GM21528 (cell line): ENCODE data around the gene ARHGEF2.
"Not testable (repeated sequence)": the region's sequence is repeated elsewhere in the genome, so short reads cannot be mapped to it uniquely, and the experiment has no call there.

ENCODE experiments used
- ATAC-seq: cut with Tn5 transposase; IDR thresholded peaks from one replicate; pipeline ENCODE4 v1.9.1; 2021; ENCODE audit warnings: mild to moderate bottlenecking, moderate library complexity; ENCODE audit not compliant: unreplicated experiment, low FRiP score

The ARHGEF2 gene

DNA sequence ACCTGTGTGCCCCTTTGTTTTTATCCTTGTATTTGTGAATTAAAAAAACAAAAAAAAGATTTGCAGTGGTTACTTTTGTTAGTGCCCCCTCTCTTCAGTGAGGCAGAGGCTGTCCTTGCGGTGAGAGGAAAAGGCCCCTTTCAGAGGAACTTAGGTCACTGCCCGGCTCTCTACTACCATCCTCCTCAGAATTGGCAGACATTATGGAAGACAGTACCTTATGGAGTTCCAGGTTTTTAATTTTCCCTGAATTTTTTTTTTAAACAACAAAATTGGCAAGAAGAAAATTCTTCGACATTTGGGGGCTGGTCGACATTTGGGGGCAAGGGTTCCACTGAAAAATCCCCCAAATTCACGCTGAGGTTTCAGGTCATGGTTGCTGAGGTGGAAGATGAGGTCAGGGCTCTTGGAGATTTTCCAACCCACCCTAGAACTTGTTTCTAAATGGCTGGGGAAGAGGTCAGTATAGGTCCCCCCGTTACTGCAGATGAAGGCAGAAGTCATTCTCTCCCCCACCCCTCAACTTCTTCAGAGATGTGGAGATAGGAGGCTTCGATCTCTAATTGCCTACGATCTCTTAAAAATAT, 31.6 kb downstream of the ARHGEF2 start:
- peak; percentile 16 for ATAC-seq

GRCh38 chr1:155944444-155944799, 33.9 kb downstream of the ARHGEF2 start:
- no peak for ATAC-seq

- ATAC-seq = no peak
Observed at GRCh38 chr1:155942578-155943141, 35.7 kb downstream of the ARHGEF2 start.

DNA sequence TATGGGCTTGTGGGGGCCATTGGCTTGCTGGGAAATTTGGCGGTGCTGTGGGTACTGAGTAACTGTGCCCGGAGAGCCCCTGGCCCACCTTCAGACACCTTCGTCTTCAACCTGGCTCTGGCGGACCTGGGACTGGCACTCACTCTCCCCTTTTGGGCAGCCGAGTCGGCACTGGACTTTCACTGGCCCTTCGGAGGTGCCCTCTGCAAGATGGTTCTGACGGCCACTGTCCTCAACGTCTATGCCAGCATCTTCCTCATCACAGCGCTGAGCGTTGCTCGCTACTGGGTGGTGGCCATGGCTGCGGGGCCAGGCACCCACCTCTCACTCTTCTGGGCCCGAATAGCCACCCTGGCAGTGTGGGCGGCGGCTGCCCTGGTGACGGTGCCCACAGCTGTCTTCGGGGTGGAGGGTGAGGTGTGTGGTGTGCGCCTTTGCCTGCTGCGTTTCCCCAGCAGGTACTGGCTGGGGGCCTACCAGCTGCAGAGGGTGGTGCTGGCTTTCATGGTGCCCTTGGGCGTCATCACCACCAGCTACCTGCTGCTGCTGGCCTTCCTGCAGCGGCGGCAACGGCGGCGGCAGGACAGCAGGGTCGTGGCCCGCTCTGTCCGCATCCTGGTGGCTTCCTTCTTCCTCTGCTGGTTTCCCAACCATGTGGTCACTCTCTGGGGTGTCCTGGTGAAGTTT, 36.4 kb downstream of the ARHGEF2 start:
- no peak for ATAC-seq

DNA sequence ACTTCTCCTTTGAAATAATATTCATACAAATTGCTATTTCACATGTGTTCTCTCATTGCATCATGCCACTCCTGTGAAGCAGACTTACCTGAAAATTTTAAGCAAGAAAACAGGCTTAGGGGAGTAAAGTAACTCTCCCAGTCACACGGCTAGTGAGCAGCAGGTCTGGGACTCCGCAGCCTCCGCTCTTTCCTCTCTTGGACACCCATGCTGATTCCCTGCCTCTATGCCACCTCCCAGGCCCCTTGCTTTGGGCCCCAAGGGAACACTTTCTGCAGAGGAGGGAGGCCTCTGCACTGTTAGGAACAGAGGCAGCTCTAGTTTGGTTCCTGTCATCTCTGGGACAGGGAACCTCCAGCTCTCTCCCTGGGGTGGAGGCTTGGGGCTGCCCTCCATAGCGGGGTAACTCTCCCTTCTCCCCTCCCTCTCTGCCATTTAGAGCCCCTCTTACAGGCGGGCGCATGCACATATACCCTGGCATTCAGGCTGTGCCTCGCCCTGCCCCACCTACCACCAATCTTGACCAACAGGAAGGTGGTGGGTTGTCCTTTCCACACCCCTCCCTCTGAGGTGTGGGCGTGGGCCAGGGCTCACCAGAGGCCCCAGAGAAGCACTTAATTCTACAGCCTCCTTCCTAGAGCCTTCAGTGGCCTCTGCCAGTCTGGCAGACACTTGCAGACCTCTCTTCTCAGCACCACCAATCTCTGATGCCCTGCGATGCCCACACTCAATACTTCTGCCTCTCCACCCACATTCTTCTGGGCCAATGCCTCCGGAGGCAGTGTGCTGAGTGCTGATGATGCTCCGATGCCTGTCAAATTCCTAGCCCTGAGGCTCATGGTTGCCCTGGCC, 37.1 kb downstream of the ARHGEF2 start, which contains the start of gene RXFP4:
RXFP4 (plus strand) TSS at position 646 of the 852 bp plus-strand sequence; CDS start at position 718, 72 bp downstream.
- ATAC-seq = no peak

DNA sequence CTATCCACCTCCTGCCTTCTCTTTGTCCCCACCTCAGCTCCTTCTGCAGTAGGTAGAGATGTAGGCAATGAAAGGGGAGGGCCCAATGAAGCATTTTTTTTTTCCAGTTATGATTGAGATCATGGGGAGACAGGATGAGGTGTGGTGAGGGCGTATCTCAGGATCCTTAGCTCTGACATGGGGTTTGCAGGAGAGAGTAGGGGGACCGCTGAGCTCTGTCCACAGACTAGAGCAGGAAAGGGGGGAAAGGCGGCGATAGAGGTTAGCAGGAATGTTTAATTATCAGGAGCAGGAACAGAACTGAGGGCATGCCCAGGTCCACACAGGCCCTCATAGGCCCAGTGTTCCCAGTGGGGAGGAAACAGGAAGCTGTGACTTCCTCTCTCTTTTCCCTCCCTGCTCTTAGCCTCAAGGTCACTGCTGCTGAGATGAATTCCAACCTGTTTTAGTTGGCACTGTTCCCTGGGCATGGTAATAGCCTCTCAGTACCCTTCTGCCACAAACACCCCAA, 37.8 kb downstream of the ARHGEF2 start:
- ATAC-seq = no peak

DNA sequence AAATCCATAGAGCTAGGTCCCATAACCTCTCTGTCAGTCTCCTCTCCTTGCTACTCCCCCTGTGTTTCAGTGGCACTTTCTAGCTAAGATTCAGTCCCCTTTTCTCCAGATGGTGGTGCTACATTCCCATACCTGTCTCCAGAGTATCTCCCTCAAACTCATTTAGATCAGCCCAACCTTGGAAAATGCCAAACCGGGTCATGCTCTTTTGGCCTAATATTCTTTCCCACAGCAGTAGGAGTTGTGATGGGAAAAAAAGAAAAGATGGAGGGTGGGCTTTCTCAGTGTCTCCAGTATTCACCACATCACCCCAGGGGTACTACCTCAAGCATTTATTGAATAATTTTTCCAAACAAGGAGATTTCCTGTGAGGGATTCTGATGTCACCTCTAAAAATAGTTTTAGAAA, 40.1 kb downstream of the ARHGEF2 start:
- ATAC-seq = no peak

DNA sequence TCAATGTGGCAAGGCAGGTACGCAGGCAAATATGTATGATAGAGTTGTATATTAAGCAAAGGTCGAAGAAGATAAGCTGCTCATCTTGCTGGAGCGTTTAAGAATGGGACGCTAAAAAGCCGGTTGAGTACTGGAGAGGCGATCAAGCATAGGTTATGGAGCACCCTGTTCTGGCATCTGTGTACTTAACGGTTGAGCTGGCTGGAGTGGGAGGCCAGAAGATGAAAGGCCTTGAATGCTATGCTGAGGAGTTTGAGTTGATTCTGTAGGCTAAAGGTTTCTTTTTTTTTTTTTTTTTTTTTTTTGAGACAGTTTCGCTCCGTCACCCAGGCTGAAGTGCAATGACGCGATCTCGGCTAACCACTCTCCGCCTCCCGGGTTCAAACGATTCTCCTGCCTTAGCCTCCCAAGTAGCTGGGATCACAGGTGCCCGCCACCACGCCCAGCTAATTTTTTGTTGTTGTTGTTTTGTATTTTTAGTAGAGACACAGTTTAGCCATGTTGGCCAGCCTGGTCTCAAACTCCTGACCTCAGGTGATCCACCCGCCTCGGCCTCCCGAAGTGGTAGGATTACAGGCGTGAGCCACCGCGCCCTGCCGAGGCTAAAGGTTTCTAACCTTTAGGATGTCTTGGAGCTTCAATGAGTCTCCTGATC, 43.3 kb downstream of the ARHGEF2 start:
- ATAC-seq = no peak

GRCh38 chr1:155934097-155934935, 44.0 kb downstream of the ARHGEF2 start, which contains the start of gene KHDC4:
KHDC4 (minus strand) TSS chr1:155934413; CDS start chr1:155934373, 40 bp downstream.
- peak; percentile 88 for ATAC-seq

GRCh38 chr1:155933591-155934096, 44.7 kb downstream of the ARHGEF2 start:
- no peak for ATAC-seq

GRCh38 chr1:155932487-155932886, 45.9 kb downstream of the ARHGEF2 start:
- no peak for ATAC-seq

DNA sequence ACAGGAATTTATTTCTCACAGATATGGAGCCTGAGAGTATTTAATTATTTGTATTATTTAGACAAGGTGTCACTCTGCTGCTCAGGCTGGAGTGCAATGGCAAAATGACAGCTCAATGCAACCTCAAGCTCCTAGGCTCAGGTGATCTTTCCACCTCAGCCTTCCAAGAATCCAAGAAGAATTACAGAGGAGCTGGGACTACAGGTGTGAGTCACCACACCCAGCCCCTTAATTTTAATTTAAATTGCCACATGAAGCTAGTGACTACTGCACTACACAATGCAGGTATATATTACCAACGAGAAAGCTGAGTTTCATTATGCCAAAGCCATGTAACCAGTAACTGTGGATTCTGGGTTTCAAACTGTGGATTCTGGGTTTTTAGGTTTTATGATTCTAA, 46.3 kb downstream of the ARHGEF2 start:
- no peak for ATAC-seq

- no peak for ATAC-seq
Observed at GRCh38 chr1:155931332-155932038, 46.9 kb downstream of the ARHGEF2 start.

GRCh38 chr1:155930725-155931124, 47.6 kb downstream of the ARHGEF2 start:
- ATAC-seq = not testable (repeated sequence)

DNA sequence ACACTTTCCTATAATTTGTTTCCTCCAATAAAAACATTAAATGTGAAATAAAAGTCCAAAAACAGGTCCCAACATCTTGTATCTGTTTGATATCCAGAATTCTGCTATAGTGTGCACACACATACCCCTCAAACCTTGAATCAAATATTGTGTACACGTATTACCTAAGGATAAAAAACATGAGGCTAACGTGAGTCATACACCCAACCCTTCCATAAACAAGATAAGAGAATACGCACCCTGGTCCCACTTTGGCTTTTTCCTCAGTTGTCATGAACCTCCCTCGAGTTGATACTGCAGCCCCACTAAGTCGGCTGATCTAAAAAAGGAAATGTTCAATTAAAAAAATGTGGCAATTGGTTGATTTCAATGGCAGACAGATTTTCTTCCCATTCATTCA, 49.3 kb downstream of the ARHGEF2 start:
- ATAC-seq = no peak

DNA sequence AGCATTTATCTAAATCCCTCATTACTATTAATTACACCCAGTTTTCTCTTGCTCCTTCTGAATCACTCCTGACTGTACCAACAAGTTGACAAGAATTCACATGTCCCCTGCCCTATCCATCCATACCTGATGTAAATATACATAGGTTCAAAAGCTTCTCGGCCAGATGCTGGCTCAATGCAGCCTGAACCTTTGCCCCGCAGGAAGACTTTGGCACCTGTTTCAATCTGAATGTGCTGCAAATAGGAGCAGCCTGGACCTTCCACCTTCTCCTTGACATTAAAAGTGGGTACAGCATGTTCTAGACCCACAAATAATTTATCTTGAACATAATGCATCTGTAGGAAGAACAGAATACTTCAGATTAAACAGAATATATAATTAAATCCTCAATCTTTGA, 52.8 kb downstream of the ARHGEF2 start:
- no peak for ATAC-seq

DNA sequence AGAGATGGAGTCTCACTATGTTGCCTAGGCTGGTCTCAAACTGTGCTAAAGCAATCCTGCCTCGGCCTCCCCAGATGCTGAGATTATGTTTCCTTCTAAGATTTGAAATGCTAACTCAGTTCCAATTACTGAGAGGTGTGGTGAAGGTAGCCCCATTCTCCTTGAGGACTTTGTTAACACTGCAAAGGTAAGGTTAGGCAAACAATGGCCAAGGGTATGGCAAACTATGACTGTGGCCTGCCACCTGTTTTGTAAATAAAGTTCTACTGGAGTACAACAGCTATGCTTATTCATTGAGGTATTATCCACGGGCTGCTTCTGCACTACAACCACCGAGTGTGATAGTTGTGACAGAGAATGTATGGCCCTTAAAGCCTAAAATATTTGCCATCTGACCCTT, 57.6 kb downstream of the ARHGEF2 start:
- ATAC-seq = no peak

DNA sequence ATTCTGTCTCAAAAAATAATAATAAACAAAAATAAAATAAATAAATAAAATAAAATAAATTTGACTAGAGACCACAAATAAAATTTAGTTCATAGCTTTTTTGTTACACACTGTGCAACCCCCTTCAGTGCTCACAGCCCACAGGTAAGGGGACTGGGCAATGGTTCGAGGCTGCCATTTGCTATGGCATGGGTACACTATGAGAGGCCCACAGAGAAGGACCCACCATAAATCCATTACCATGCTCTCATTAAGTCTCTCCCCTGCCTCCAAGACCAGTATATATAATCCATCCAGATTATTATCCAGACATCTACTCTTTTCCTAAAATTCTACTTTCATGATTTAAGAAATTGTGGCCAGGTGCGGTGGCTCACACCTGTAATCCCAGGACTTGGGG, 58.5 kb downstream of the ARHGEF2 start:
- no peak for ATAC-seq

- no peak for ATAC-seq
Observed at GRCh38 chr1:155918660-155919059, 59.7 kb downstream of the ARHGEF2 start.
